Neural crest cell (in vitro differentiated cells): Measurements from ENCODE around the gene NLGN1. TPM values are rescaled to one million over a fixed set of nuclear protein-coding genes. Genes with fewer than 3 reads are reported as not detected.

Experiments used
- DNase-seq: peaks from one replicate; pipeline ENCODE4 v3.0.0; 2021; ENCODE audit warnings: low read depth, mixed read lengths, low spot score
- H3K27ac Mint-ChIP-seq: one replicate; pipeline ENCODE4 v1.8.0; 2021; ENCODE audit warnings: mild to moderate bottlenecking, mixed read lengths; ENCODE audit not compliant: unreplicated experiment
- H3K27me3 Mint-ChIP-seq: 2 replicates; pipeline ENCODE4 v1.8.0; 2021; ENCODE audit warnings: low read depth, mild to moderate bottlenecking, mixed read lengths
- H3K36me3 Mint-ChIP-seq: 2 replicates; pipeline ENCODE4 v1.8.0; 2021; ENCODE audit warnings: low read depth, mild to moderate bottlenecking, mixed read lengths
- H3K4me1 Mint-ChIP-seq: 2 replicates; pipeline ENCODE4 v1.8.0; 2021; ENCODE audit warnings: mixed read lengths
- H3K4me3 Mint-ChIP-seq: one replicate; pipeline ENCODE4 v1.8.0; 2021; ENCODE audit warnings: mild to moderate bottlenecking, mixed read lengths
- H3K9me3 Mint-ChIP-seq: 2 replicates; pipeline ENCODE4 v1.8.0; 2021; ENCODE audit warnings: mixed read lengths
- CTCF ChIP-seq: fragments of 200-600 bp; sonication (generic); conservative IDR thresholded peaks from 2 replicates; pipeline ENCODE4 v1.5.0; 2021; ENCODE audit warnings: antibody characterized with exemption, mild to moderate bottlenecking
- total RNA-seq: library from RNA; stranded (reverse); gene quantifications from 2 replicates; pipeline ENCODE4 v1.2.1, GENCODE V29; 2021

NLGN1 gene
- total RNA-seq, 1 donor from 2014 or later: 20.0 TPM

- peaks cover 17% of the 10 kb centered on the region for H3K36me3 Mint-ChIP-seq
- H3K4me3 Mint-ChIP-seq: no peak overlapping the region
- no peak for DNase-seq
- H3K27me3 Mint-ChIP-seq: no peaks in the 10 kb centered on the region
- no peak overlapping the region for H3K27ac Mint-ChIP-seq
- no peak for TF ChIP-seq CTCF
- H3K9me3 Mint-ChIP-seq: peaks cover 9% of the 10 kb centered on the region
- no peaks in the 10 kb centered on the region for H3K4me1 Mint-ChIP-seq
Observed at GRCh38 chr3:174168538-174169254, 771.2 kb downstream of the NLGN1 start.

DNA sequence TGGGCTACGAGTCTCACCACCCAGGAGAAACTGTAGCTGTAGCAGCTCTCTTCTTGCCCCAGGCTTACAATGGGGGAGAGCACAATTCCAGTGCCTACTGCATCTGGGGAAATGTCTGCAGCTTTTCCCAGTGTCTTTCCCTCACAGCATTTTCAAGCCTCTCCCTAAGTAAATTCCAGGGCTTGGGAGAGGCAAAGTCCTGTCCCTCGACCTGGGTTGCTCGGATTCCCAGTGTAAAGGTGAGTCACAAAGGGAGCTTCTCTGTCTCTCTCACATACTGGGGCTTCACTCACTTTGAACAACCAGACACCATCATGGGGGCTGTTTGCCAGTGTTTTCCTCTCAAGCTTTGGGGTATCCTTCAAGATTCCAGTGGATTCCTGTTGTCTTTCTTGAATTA lies 772.2 kb downstream of the NLGN1 start:
- H3K27ac Mint-ChIP-seq: no peak overlapping the region
- no peak for DNase-seq
- H3K36me3 Mint-ChIP-seq: peaks cover 10% of the 10 kb centered on the region
- no peaks in the 10 kb centered on the region for H3K27me3 Mint-ChIP-seq
- no peak for TF ChIP-seq CTCF
- H3K4me3 Mint-ChIP-seq: no peak overlapping the region
- no peaks in the 10 kb centered on the region for H3K4me1 Mint-ChIP-seq
- H3K9me3 Mint-ChIP-seq: peaks cover 7% of the 10 kb centered on the region

DNA sequence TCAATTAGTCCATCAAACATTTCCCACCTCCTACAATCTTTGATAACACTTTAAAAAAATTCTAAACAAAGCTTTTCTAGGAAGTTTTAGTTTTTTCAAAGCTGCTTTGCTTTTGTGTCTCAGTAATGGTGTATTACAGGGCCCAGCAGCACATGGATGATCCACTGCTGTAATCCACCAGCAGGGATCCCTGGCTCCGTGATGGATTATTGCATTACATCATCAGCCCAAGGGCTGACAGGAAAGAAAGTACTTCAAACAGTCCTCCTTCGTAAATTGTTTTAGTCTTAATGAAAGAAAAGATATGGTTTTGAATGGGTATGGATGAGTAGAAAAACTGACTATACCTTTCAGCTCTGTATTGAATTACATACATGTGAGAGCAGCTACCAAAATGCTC lies 772.7 kb downstream of the NLGN1 start:
- no peak for TF ChIP-seq CTCF
- DNase-seq: no peak

DNA sequence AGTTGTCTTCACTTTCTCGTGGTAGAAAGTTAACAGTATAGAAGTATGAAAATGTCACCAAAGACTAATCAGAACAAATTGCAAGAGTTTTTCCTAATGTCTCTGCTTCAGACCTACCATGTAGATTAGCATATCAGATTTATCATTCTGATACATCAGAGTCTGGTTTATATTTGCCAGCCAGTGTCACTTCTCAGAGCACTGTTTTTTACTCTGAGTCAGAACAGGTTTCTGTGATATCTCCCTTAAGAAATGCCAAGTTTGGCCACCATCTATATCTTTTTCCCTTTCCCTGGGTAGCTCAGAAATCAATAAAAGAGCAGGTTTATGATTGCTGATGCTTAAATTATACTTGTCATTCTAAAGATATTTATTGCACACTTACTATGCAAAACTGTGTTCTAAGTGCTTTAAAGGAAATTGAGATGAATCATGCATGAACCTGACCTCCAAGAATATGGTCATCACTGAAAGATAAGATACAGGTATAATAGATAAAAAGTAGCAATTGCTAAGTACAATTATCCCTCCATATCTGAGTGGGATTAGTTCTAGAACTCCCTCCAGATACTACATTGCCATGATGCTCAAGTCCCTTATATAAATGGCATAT lies 788.9 kb downstream of the NLGN1 start:
- no peaks in the 10 kb centered on the region for H3K36me3 Mint-ChIP-seq

More for the DNA sequence above, 772.7 kb downstream of the NLGN1 start:
- no peak overlapping the region for H3K4me3 Mint-ChIP-seq
- no peaks in the 10 kb centered on the region for H3K27me3 Mint-ChIP-seq
- H3K4me1 Mint-ChIP-seq: no peaks in the 10 kb centered on the region
- no peak overlapping the region for H3K27ac Mint-ChIP-seq
- H3K9me3 Mint-ChIP-seq: peaks cover 7% of the 10 kb centered on the region
- H3K36me3 Mint-ChIP-seq: peaks cover 6% of the 10 kb centered on the region

DNA sequence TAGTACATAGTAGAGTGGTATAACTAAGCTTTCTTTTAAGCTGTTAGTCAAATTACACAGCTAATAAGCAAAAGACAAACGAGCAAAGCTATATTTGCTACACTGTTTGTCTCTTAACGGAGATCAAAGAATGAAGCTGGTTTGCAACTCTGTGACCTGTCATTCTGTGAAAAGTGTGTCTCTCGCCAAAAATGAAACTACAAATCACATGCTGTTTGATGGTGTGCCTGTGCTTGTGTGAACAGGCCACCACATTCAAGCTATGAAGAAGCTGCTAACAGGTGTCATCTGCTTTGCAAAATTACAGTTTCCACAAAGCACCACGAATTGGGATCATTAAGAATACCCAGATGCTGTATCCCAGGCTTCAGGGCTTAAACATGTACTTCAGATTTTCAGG lies 793.8 kb downstream of the NLGN1 start:
- TF ChIP-seq CTCF: no peak
- no peaks in the 10 kb centered on the region for H3K9me3 Mint-ChIP-seq
- H3K36me3 Mint-ChIP-seq: no peaks in the 10 kb centered on the region
- H3K4me3 Mint-ChIP-seq: no peak overlapping the region
- peaks cover 10% of the 10 kb centered on the region for H3K4me1 Mint-ChIP-seq
- H3K27ac Mint-ChIP-seq: no peak overlapping the region
- no peak for DNase-seq
- H3K27me3 Mint-ChIP-seq: no peaks in the 10 kb centered on the region

More for the DNA sequence above, 788.9 kb downstream of the NLGN1 start:
- no peaks in the 10 kb centered on the region for H3K9me3 Mint-ChIP-seq
- TF ChIP-seq CTCF: no peak
- H3K27me3 Mint-ChIP-seq: no peaks in the 10 kb centered on the region
- no peak overlapping the region for H3K27ac Mint-ChIP-seq
- no peak for DNase-seq
- H3K4me3 Mint-ChIP-seq: no peak overlapping the region
- H3K4me1 Mint-ChIP-seq: no peaks in the 10 kb centered on the region
